DOHH2 (cell line): ENCODE measurements around the gene FARS2.

Experiments
- H3F3A ChIP-seq: fragments of 200-600 bp; sonication (generic), shearing (Covaris generic); 2 replicates; pipeline ENCODE4 v1.6.0; 2016; ENCODE audit warnings: antibody characterized with exemption, mild to moderate bottlenecking; ENCODE audit not compliant: control insufficient read depth, insufficient read depth
- H3K27ac ChIP-seq: fragments of 200-600 bp; sonication (generic); 2 replicates; pipeline ENCODE4 v1.5.1; 2014; ENCODE audit warnings: low read depth, mild to moderate bottlenecking, low read length, moderate library complexity
- H3K27me3 ChIP-seq: fragments of 200-600 bp; sonication (generic); 2 replicates; pipeline ENCODE4 v1.6.1; 2014; ENCODE audit warnings: mild to moderate bottlenecking, low read length, mixed read lengths; ENCODE audit not compliant: control insufficient read depth
- H3K36me3 ChIP-seq: fragments of 200-600 bp; sonication (generic); 2 replicates; pipeline ENCODE4 v1.6.1; 2014; ENCODE audit warnings: mild to moderate bottlenecking, low read length, moderate library complexity, mixed read lengths; ENCODE audit not compliant: control insufficient read depth
- H3K4me1 ChIP-seq: fragments of 200-600 bp; sonication (generic); 2 replicates; pipeline ENCODE4 v1.6.1; 2014; ENCODE audit warnings: mild to moderate bottlenecking, low read length, mixed read lengths; ENCODE audit not compliant: control insufficient read depth
- H3K4me2 ChIP-seq: fragments of 200-600 bp; sonication (generic); 2 replicates; pipeline ENCODE4 v1.6.0; 2014; ENCODE audit warnings: mild to moderate bottlenecking, low read length, moderate library complexity
- H3K4me3 ChIP-seq: fragments of 200-600 bp; sonication (generic); 2 replicates; pipeline ENCODE4 v1.5.1; 2014; ENCODE audit warnings: mild to moderate bottlenecking, low read length, mixed read lengths
- H3K79me2 ChIP-seq: fragments of 200-600 bp; sonication (generic); 2 replicates; pipeline ENCODE4 v1.6.1; 2014; ENCODE audit warnings: mild to moderate bottlenecking, low read length, mixed read lengths; ENCODE audit not compliant: control insufficient read depth
- H3K9me2 ChIP-seq: fragments of 200-600 bp; sonication (generic); replicated peaks from 2 replicates; pipeline ENCODE4 v1.6.1; 2014; ENCODE audit warnings: mild to moderate bottlenecking, low read length, mixed read lengths; ENCODE audit not compliant: control insufficient read depth
- H3K9me3 ChIP-seq: fragments of 200-600 bp; sonication (generic); 2 replicates; pipeline ENCODE4 v1.6.1; 2014; ENCODE audit warnings: antibody characterized with exemption, low read length, mixed read lengths; ENCODE audit not compliant: control insufficient read depth, insufficient read depth
- H4K20me1 ChIP-seq: fragments of 200-600 bp; sonication (generic); 2 replicates; pipeline ENCODE4 v1.6.0; 2014; ENCODE audit warnings: low read depth, mild to moderate bottlenecking, antibody characterized with exemption, low read length, moderate library complexity; ENCODE audit not compliant: control insufficient read depth, insufficient read depth
- CTCF ChIP-seq: fragments of 200-600 bp; sonication (generic); IDR thresholded peaks from one replicate; pipeline ENCODE4 v1.5.1; 2014; ENCODE audit warnings: antibody characterized with exemption, mild to moderate bottlenecking, low read depth, low read length; ENCODE audit not compliant: poor library complexity, severe bottlenecking
- EZH2phosphoT487 ChIP-seq: fragments of 200-600 bp; sonication (generic); IDR thresholded peaks from 2 replicates; pipeline ENCODE4 v1.6.1; 2017; ENCODE audit warnings: borderline replicate concordance, mild to moderate bottlenecking, antibody characterized with exemption, low read length, moderate library complexity, mixed read lengths

Gene FARS2

GRCh38 chr6:5729080-5729434 is 467.7 kb downstream of the FARS2 start:
- no peak for TF ChIP-seq EZH2phosphoT487
- no peak for TF ChIP-seq CTCF
- Histone ChIP-seq H3K27ac (no peak overlapping the region), H3K27me3 (no peaks in the 10 kb centered on the region), H3K9me3 (no peaks in the 10 kb centered on the region), H3K36me3 (no peaks in the 10 kb centered on the region), H3K4me1 (peaks cover 25% of the 10 kb centered on the region), H3K4me3 (no peak overlapping the region), H3K4me2 (no peak overlapping the region), H3K9me2 (no peaks in the 10 kb centered on the region), H4K20me1 (no peaks in the 10 kb centered on the region), H3F3A (no peaks in the 10 kb centered on the region), H3K79me2 (no peaks in the 10 kb centered on the region)

- Histone ChIP-seq H3F3A (no peaks in the 10 kb centered on the region), H3K27me3 (no peaks in the 10 kb centered on the region), H3K4me1 (peaks cover 16% of the 10 kb centered on the region), H3K36me3 (no peaks in the 10 kb centered on the region), H3K27ac (no peak overlapping the region), H3K4me2 (no peak overlapping the region), H4K20me1 (no peaks in the 10 kb centered on the region), H3K79me2 (no peaks in the 10 kb centered on the region), H3K4me3 (no peak overlapping the region), H3K9me3 (no peaks in the 10 kb centered on the region), H3K9me2 (no peaks in the 10 kb centered on the region)
- TF ChIP-seq CTCF (peak; percentile 20), EZH2phosphoT487 (no peak)
Measured at GRCh38 chr6:5729813-5730517, 468.7 kb downstream of the FARS2 start.

- no peaks in the 10 kb centered on the region for H3F3A ChIP-seq
- H3K4me1 ChIP-seq = peaks cover 13% of the 10 kb centered on the region
- no peaks in the 10 kb centered on the region for H3K9me3 ChIP-seq
- TF ChIP-seq CTCF = no peak
- no peak for TF ChIP-seq EZH2phosphoT487
- H3K9me2 ChIP-seq = no peaks in the 10 kb centered on the region
- H3K27ac ChIP-seq = no peak overlapping the region
- H4K20me1 ChIP-seq = no peaks in the 10 kb centered on the region
- H3K36me3 ChIP-seq = no peaks in the 10 kb centered on the region
- no peaks in the 10 kb centered on the region for H3K27me3 ChIP-seq
- H3K4me3 ChIP-seq = no peak overlapping the region
- no peaks in the 10 kb centered on the region for H3K79me2 ChIP-seq
- no peak overlapping the region for H3K4me2 ChIP-seq
Measured at GRCh38 chr6:5730585-5731263, 469.4 kb downstream of the FARS2 start.
